OCI-LY7 (cell line): ENCODE results near the gene PRKAG2. TPM values are rescaled to one million over a fixed set of nuclear protein-coding genes. Genes with fewer than 3 reads are reported as not detected.

Experiments
- BruUV-seq: library from RNA; stranded (reverse); fragments of 400-500 nt; replicated peaks from 2 replicates; lab custom pipeline; 2021; lab: Mats Ljungman, UMichigan
- CTCF ChIA-PET: fragments of 300-600 bp; sonication (Branson Sonifier 250); formaldehyde crosslinking; loops from one replicate; lab custom pipeline; 2022; ENCODE audit warnings: antibody characterized with exemption; ENCODE audit not compliant: unreplicated experiment; lab: Charles Lee
- POLR2A ChIA-PET: fragments of 300-600 bp; sonication (Branson Sonifier 250); formaldehyde crosslinking; loops from one replicate; lab custom pipeline; 2022; ENCODE audit warnings: antibody characterized with exemption; lab: Charles Lee
- DNase-seq: peaks from one replicate; pipeline ENCODE4 v3.0.0-alpha.2; 2015; ENCODE audit warnings: low spot score
- H2AFZ ChIP-seq: fragments of 200-600 bp; sonication (generic), shearing (Covaris generic); 2 replicates; pipeline ENCODE4 v1.6.1; 2014; ENCODE audit warnings: mild to moderate bottlenecking, antibody characterized with exemption, low read length, moderate library complexity
- H3K27ac ChIP-seq: fragments of 200-600 bp; sonication (generic); 2 replicates; pipeline ENCODE4 v1.5.1; 2014; ENCODE audit warnings: mixed run types, low read depth, mild to moderate bottlenecking, moderate library complexity, low read length, inconsistent platforms; ENCODE audit not compliant: poor library complexity, severe bottlenecking
- H3K36me3 ChIP-seq: fragments of 200-600 bp; sonication (generic); 2 replicates; pipeline ENCODE4 v1.6.1; 2014; ENCODE audit warnings: mild to moderate bottlenecking, antibody characterized with exemption, low read length, moderate library complexity, mixed read lengths; ENCODE audit not compliant: insufficient read depth
- H3K4me1 ChIP-seq: fragments of 200-600 bp; sonication (generic); 2 replicates; pipeline ENCODE4 v1.5.1; 2014; ENCODE audit warnings: mild to moderate bottlenecking, low read length; ENCODE audit not compliant: insufficient read depth, poor library complexity, severe bottlenecking
- H3K4me2 ChIP-seq: fragments of 200-600 bp; sonication (generic); 2 replicates; pipeline ENCODE4 v1.6.1; 2014; ENCODE audit warnings: mild to moderate bottlenecking, low read length
- H3K4me3 ChIP-seq: fragments of 200-600 bp; sonication (generic); 2 replicates; pipeline ENCODE4 v1.5.1; 2014; ENCODE audit warnings: mild to moderate bottlenecking, low read depth, low read length; ENCODE audit not compliant: poor library complexity, severe bottlenecking
- H3K79me2 ChIP-seq: fragments of 200-600 bp; sonication (generic); 2 replicates; pipeline ENCODE4 v1.6.1; 2016; ENCODE audit warnings: low read depth, mild to moderate bottlenecking, low read length, moderate library complexity, mixed read lengths; ENCODE audit not compliant: insufficient read depth
- H3K9me2 ChIP-seq: fragments of 200-600 bp; sonication (generic); 2 replicates; pipeline ENCODE4 v1.6.1; 2016; ENCODE audit warnings: mild to moderate bottlenecking, low read length, mixed read lengths; ENCODE audit not compliant: insufficient read depth
- H3K9me3 ChIP-seq: fragments of 200-600 bp; sonication (generic); 2 replicates; pipeline ENCODE4 v1.6.1; 2014; ENCODE audit warnings: mild to moderate bottlenecking, mixed run types, low read length, mixed read lengths
- H4K20me1 ChIP-seq: fragments of 200-600 bp; sonication (generic); 2 replicates; pipeline ENCODE4 v1.6.1; 2014; ENCODE audit warnings: mild to moderate bottlenecking, antibody characterized with exemption, low read length, moderate library complexity, mixed read lengths; ENCODE audit not compliant: insufficient read depth
- CTCF ChIP-seq: fragments of 200-600 bp; sonication (generic); conservative IDR thresholded peaks from 2 replicates; pipeline ENCODE4 v1.5.1; 2014; ENCODE audit warnings: mild to moderate bottlenecking, antibody characterized with exemption, low read length, moderate library complexity, mixed read lengths
- EZH2phosphoT487 ChIP-seq: fragments of 200-600 bp; sonication (generic); IDR thresholded peaks from 2 replicates; pipeline ENCODE4 v1.6.1; 2018; ENCODE audit warnings: low read depth, borderline replicate concordance, mild to moderate bottlenecking, mixed run types, antibody characterized with exemption, low read length, moderate library complexity, mixed read lengths
- intact Hi-C: fragments of 100-400 bp; cut with micrococcal nuclease; formaldehyde crosslinking; loops from one replicate; pipeline ENCODE4 v1.10.0; 2022; ENCODE audit not compliant: unreplicated experiment
- total RNA-seq, 2 experiments: library from RNA; depleted of rRNA in 1 of 2; stranded (reverse); fragments of >200 nt in 1 of 2; shearing (Covaris generic) in 1 of 2; gene quantifications; 2 replicates each; pipeline ENCODE4 v1.2.3, GENCODE V29; 2014 to 2022

PRKAG2 gene
- total RNA-seq, 2 experiments from 2014 or later = 1.2 to 5.1 TPM

- no peaks in the 10 kb centered on the region for H3K36me3 ChIP-seq
- ChIA-PET CTCF (no interaction called here), POLR2A (interaction anchor here (0.6 to 1.1 kb wide), 3 partner anchors 8 to 289 kb away, joined by 3 to 4 read pairs (median 3); no protein-coding TSS in a partner anchor)
- no peak overlapping the region for H2AFZ ChIP-seq
- H3K4me3 ChIP-seq = no peak overlapping the region
- TF ChIP-seq EZH2phosphoT487 (no peak), CTCF (no peak)
- peaks cover 16% of the 10 kb centered on the region for H3K4me1 ChIP-seq
- H3K79me2 ChIP-seq = no peaks in the 10 kb centered on the region
- peaks cover 7% of the 10 kb centered on the region; the same call in 1 of the 2 replicates for H4K20me1 ChIP-seq
- intact Hi-C loops = loop anchor here (5.0 to 10.0 kb wide), 3 partner anchors 113 to 834 kb away; partner anchors contain the start of gene RHEB
- no peak for DNase-seq
- no peaks in the 10 kb centered on the region for H3K9me3 ChIP-seq
- no peak overlapping the region for H3K27ac ChIP-seq
- no peaks in the 10 kb centered on the region for H3K9me2 ChIP-seq
- BruUV-seq = no TSS peak
- peak overlapping the region; percentile 66; the same call in 1 of the 2 replicates for H3K4me2 ChIP-seq
These were observed 246.6 kb downstream of the PRKAG2 start for GRCh38 chr7:151630358-151630757.

- Histone ChIP-seq H3K9me2 (no peaks in the 10 kb centered on the region), H3K9me3 (no peaks in the 10 kb centered on the region), H3K4me1 (peaks cover 16% of the 10 kb centered on the region), H3K27ac (no peak overlapping the region), H3K79me2 (no peaks in the 10 kb centered on the region), H3K4me3 (no peak overlapping the region), H3K4me2 (no peak overlapping the region), H4K20me1 (peaks cover 7% of the 10 kb centered on the region; the same call in 1 of the 2 replicates), H2AFZ (no peak overlapping the region), H3K36me3 (no peaks in the 10 kb centered on the region)
- no TSS peak for BruUV-seq
- DNase-seq = no peak
- TF ChIP-seq CTCF = no peak
- no peak for TF ChIP-seq EZH2phosphoT487
- CTCF ChIA-PET = interaction anchor here (0.6 kb wide), 1 partner anchor 348 kb away, joined by 3 read pairs; no protein-coding TSS in a partner anchor
- POLR2A ChIA-PET = interaction anchor here (0.6 to 1.1 kb wide), 3 partner anchors 9 to 289 kb away, joined by 3 to 4 read pairs (median 3); no protein-coding TSS in a partner anchor
- intact Hi-C loops = loop anchor here (5.0 to 10.0 kb wide), 4 partner anchors 112 to 835 kb away; partner anchors contain the start of gene RHEB
These were observed 247.1 kb downstream of the PRKAG2 start for GRCh38 chr7:151629713-151630272.
